GM18951 (cell line): Measurements from ENCODE around the gene SLC22A13.
"Not testable (repeated sequence)": the region's sequence is repeated elsewhere in the genome, so short reads cannot be mapped to it uniquely, and the experiment has no call there.

Experiments
- POLR2A ChIP-seq: IDR thresholded peaks from 4 replicates; pipeline ENCODE4 v1.6.1; 2011; ENCODE audit warnings: mild to moderate bottlenecking; ENCODE audit not compliant: insufficient read length, insufficient read depth; ENCODE audit errors: extremely low read depth
- in situ Hi-C: fragments of 300-500 bp; cut with MboI; formaldehyde crosslinking; loops from one replicate; pipeline ENCODE4 v1.12.0; 2022; ENCODE audit warnings: low sequenced_read_pairs, mixed read lengths, inconsistent platforms; ENCODE audit not compliant: unreplicated experiment

Gene SLC22A13

DNA sequence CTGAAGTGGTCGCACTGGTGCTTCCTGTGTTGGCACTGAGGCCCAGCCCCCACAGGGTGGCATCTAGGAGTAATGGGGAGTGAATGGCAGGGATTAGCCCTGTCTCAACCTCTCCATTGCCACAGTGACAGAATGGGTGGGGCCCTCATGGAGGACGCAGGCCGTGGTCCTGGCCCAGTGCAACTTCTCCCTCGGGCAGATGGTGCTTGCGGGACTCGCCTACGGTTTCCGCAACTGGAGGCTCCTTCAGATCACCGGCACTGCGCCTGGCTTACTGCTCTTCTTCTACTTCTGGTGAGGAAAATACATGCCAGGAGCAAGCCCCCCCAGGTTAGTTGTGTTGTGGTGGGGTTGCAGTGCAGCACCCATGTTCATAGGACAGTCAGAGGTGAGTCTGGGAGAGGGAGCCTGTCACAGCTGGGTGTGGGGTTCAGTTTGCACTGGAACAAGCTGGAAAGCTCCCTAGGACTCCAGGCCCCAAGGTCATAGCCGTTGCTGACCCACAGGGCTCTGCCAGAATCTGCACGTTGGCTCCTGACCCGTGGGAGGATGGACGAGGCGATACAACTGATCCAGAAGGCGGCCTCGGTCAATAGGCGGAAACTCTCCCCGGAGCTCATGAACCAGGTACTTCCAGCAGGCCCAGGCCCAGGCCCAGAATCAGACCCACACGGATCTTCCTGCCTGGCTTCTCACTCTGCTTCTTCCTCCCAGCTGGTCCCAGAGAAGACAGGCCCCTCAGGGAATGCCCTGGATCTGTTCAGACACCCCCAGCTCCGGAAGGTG is 9.4 kb downstream of the SLC22A13 start:
- in situ Hi-C loops, result no loop called here
- TF ChIP-seq POLR2A, result no peak

DNA sequence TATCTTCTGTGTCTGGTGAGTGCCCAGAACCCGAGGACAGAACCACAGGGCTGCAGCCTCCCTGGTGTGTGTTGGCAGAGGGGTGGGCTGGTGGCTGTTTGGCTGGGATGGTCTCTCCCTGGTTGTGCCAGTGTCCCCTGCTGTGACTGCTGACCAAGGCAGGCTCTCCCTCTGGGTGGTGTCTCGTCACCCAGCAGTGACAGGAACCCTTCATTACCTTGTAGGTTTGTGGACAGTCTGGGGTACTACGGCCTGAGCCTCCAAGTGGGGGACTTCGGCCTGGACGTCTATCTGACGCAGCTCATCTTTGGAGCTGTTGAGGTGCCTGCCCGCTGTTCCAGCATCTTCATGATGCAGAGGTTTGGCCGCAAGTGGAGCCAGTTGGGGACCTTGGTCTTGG is 10.0 kb downstream of the SLC22A13 start:
- in situ Hi-C loops, result no loop called here
- TF ChIP-seq POLR2A, result no peak

DNA sequence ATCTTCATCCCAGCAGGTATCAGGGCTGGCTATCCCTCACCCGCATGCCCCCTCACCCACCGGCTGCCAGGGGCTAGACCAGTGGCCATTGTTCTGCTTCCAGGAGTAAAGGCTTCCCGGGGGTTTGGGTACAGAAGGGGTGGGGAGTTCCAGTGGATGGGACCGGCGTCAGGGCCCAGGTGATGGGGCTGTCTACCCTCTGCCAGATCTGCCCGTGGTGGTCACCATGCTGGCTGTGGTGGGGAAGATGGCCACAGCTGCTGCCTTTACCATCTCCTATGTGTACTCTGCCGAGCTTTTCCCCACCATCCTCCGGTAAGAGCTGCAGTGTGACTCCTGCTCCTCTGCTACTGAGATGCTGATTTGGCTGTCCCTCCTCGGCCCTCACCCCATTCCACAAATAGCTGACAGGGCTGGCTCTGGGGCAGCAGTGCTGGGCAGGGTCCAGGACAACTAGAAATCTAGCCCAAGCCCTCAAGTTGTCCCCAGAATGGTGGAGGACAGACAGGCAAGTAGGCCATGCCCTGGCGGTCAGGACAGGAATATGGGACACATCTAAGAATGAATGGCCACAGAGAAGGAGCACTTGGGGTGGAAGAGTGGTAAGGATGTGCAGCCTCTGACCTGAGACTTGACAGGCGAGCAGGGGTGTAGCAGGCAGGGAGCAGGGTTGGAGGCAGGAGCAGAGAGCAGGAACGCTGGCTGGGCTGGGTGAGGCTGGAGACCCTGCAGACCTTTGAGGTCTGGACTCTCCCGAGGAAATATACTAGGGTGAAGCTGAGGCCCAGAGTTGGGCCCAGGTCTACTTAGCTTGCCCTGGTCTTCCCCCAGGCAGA is 10.7 kb downstream of the SLC22A13 start:
- in situ Hi-C loops, result no loop called here

DNA sequence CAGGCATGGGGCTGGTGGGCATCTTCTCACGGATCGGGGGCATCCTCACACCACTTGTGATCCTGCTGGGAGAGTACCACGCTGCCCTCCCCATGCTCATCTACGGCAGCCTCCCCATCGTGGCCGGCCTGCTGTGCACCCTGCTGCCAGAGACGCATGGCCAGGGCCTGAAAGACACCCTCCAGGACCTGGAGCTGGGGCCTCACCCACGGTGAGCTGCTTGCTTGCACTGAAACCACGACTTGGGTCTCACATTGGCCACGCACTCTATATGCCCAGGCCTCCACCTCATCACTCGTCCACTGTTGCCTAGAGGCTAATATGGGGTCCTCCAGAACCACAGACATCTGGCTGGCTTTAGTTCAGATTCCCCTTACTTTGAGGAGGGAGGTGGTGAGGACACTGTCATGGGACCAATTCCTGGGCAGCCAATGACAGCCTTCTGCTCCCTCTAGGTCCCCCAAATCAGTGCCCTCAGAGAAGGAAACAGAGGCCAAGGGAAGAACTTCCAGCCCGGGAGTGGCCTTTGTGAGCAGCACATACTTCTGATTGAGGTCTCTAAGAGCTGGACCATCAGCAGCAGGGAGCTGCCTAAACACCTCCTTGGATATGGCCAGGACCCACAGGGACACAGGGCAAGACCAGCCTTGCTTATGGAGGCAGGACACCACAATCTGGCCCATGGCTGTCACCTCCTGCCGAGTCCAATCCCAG is 11.5 kb downstream of the SLC22A13 start:
- TF ChIP-seq POLR2A, result no peak
- in situ Hi-C loops, result no loop called here

More for the DNA sequence above, 10.7 kb downstream of the SLC22A13 start:
- TF ChIP-seq POLR2A, result no peak

DNA sequence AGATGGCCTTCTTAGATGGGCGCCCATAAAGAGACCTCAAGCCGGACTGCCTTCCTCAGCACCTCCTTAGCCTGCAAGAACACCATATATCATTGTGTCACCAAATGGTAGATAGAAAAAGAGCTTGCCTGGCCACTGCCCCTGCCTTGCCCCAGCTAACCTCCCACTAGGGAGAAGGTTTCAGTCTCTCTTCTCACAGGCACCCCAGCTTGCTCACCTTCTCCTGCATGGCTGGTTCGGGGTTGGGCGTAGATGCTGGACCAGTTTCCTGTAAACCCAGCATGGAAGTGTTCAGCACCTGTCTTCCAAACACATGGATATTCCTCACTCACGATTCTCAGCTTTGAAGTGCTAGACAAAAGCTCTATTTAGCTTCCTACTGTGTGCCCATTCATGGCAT is 13.2 kb downstream of the SLC22A13 start:
- no peak for TF ChIP-seq POLR2A
- in situ Hi-C loops, result no loop called here

DNA sequence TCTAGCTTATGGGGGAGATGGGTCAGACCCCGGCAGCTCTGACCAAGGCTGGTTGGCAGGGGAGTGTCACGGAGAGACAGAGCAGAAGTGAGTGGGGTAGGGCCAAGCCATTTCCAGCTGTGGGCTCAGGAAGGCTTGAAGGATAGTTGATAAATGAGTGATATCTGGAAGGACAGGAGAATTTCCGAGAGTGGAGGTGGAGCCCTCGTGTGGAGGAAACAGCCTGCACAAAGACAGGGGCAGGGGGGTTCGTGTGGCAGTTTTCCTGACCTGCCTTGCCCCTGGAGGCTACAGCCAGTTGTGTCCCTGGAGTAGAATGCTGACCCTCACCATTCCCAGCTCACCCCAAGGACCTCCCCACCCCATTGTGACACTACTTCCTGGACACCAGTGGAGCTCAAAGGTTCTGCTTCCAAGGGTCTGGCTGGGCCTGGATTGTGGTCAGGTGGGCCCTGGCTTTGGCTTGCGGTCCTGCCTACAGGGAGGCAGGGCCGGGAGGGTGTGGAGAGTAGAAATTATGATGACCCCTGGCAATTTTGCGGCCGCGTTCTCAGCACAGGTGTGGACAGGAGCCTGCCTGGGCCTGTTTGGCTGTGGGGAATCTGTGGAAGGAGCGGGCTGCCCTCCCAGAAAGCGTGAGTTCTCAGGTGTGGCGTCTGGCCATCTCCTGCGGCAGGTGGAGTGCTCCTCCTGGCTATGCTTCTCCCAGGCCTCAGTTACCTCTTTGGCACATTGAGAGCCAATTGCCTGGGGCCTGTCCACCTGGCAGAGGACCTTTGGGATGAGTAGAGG is 16.5 kb downstream of the SLC22A13 start, which contains the start of gene SLC22A14:
TSS of gene SLC22A14 (plus strand) at position 400 of the 792 bp plus-strand sequence. CDS start 23,733 bp downstream, outside the sequence.
- in situ Hi-C loops, result no loop called here
- no peak for TF ChIP-seq POLR2A

DNA sequence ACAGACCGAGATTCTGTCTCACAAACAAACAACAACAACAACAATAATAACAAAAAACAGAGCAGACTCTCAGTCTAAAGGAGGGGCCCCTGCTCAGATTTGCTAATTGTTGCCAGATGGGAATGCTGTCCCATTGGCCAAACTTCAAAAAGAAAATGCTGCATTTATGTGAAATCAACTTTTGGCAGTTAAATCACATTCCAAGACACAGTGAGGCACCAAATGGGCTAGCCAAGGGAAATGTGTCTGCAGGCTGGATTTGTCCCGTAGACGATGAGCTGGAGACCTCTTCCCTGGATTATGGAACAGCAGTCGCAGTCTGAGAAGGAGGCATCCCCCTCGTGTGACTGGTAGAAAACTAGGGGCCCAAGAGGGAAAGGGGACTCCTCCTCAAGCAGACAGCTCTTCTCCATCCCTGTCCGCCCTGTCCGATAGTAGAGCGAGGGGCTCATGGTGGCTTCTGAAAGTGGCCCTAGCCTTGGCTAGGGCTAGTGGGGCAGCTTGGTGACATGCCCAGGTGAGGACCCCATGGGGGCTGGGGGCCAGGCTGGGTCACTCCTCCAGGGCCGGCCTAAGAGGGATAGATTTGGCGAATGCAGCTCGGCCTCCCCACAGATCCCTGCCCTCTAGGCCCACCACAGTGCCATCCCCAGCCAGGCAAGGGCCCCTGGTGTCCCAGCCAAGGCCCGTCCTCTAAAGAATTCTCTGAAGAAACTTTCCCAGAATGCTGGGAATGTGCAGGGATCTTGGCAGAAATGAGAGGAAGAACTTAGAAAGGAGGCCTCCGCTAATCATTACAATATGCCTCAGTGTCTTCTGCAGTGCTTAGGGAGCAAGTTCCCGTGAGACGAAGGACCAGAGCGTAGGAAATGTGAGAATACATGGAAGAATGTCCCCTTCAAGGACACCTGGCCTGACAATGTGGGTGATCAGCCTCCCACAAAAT is 18.5 kb downstream of the SLC22A13 start:
- no peak for TF ChIP-seq POLR2A
- in situ Hi-C loops, result no loop called here

DNA sequence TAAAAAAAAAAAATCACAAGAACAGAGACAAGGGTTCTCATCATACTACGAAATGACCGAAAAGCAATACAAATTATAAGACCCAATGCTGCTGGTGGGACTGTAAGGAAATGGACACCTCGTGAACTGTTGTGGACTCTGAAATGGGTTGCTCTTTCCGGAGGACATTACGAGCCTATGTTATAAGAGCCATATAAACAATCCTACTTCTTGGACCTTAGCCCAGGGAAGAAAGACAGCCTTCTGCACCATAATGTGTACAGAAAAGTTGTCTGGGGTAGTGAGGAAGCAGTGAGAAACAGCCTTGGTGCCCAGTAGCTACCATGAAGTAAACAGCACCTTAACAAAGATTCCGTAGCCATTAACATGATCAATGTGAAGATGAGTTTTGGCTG is 19.1 kb downstream of the SLC22A13 start:
- TF ChIP-seq POLR2A, result no peak
- in situ Hi-C loops, result no loop called here

DNA sequence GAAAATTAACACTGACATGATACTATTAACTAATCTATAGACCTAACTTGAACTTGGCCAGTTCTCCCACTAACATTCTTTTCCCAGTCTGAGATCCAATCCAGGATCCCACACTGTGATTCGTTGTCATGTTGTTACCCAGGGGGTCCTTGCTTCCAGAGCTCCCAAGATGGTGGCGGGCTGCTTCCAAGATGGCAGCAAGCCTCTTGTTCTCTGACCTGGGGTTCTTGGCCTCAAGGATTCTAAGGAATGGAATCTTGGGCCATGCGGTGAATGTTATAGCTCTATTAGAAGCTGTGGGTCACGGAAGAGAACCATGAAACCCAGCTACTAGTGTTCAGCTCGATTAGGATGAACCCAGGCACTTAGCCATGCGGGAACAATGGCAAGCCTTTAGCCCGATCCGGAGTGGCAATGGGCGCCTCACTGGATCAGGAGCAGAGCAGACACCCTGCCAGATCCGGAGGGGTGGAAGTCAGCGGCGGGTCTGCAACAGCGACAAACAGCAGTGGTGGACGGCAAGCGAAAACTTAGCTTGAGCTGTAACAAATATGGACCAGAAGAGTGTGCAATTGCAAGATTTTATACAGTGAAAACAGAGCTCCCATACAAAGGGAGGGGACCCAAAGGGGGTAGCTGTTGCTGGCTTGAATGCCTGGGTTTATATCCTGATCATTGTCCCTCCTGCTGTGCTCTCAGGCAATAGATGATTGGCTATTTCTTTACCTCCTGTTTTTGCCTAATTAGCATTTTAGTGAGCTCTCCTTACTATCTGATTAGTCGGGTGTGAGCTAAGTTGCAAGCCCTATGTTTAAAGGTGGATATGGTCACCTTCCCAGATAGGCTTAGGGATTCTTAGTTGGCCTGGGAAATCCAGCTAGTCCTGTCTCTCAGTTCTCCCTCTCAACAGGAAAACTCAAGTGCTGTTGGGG is 23.9 kb downstream of the SLC22A13 start:
- in situ Hi-C loops, result not testable (repeated sequence)

DNA sequence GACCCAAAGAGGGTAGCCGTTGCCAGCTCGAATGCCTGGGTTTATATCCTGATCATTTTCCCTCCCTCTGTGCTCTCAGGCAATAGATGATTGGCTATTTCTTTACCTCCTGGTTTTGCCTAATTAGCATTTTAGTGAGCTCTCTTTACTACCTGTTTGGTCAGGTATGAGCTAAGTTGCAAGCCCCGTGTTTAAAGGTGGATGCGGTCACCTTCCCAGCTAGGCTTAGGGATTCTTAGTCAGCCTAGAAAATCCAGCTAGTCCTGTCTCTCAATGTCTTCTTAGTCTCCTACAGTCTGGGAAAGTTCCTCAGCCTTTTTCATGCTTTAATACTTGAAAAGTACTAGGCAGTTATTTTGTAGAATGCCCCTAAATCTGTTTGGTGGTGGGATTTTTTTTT is 31.4 kb downstream of the SLC22A13 start:
- in situ Hi-C loops, result not testable (repeated sequence)

DNA sequence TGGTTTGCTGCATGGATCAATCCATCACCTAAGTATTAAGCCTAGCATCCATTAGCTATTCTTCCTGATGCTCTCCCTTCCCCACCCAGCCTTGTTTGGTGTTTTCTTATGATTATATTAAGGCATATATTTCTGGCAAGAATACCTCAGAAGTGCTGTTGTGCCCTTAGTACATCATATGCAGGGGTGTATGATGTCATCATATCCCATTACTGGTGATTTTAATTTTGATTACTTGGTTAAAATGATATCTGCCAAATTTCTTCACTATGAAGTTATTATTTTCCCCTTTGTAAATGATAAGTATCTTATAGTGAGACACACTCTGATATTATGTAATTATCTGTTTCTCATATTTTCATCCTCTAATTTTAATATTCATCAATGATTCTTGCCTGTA is 31.9 kb downstream of the SLC22A13 start:
- in situ Hi-C loops, result no loop called here
- no peak for TF ChIP-seq POLR2A
